ENCODE measurements around the gene SCNN1A.

Gene SCNN1A

GRCh38 chr12:6383572-6384498, 8.5 kb upstream of the SCNN1A start, which contains the start of gene LTBR:
LTBR (plus strand) TSS chr12:6384162; CDS start chr12:6384359, 197 bp downstream.
- Histone ChIP-seq H3K9me3 (ENCODE audit: control insufficient read depth in 1 of 2, low read length in 2 of 2) (no peaks in the 10 kb centered on the region), H3K27me3 (ENCODE audit: low read depth, low read length) (no peaks in the 10 kb centered on the region), H3K4me1 (ENCODE audit: control insufficient read depth in 1 of 2, insufficient read depth in 2 of 2, low read length in 2 of 2) (peaks cover 12 to 55% of the 10 kb centered on the region in 2 donors), H3K4me3 (ENCODE audit: low read depth in 1 of 2, low read length in 2 of 2) (peak within 1 kb of the TSS; percentile 82 to 92), H3K36me3 (ENCODE audit: control insufficient read depth in 1 of 2, insufficient read depth in 2 of 2, low read length in 2 of 2) (peaks cover 23 to 24% of the 10 kb centered on the region in 2 donors), H3K27ac (ENCODE audit: low read length) (peak within 1 kb of the TSS; percentile 95)

- Histone ChIP-seq H3K4me3 (ENCODE audit: low read depth in 1 of 2, low read length in 2 of 2) (peak overlapping the region; percentile 82 to 92), H3K27me3 (ENCODE audit: low read depth, low read length) (no peaks in the 10 kb centered on the region), H3K4me1 (ENCODE audit: control insufficient read depth in 1 of 2, insufficient read depth in 2 of 2, low read length in 2 of 2) (peaks cover 12 to 52% of the 10 kb centered on the region in 2 donors), H3K9me3 (ENCODE audit: control insufficient read depth in 1 of 2, low read length in 2 of 2) (no peaks in the 10 kb centered on the region), H3K27ac (ENCODE audit: low read length) (peak overlapping the region; percentile 95), H3K36me3 (ENCODE audit: control insufficient read depth in 1 of 2, insufficient read depth in 2 of 2, low read length in 2 of 2) (peaks cover 15 to 17% of the 10 kb centered on the region in 2 donors)
Measured at GRCh38 chr12:6382982-6383381, 7.6 kb upstream of the SCNN1A start.

- H3K4me1 ChIP-seq (ENCODE audit: control insufficient read depth in 1 of 2, insufficient read depth in 2 of 2, low read length in 2 of 2): peaks cover 18 to 53% of the 10 kb centered on the region in 2 donors
- no peaks in the 10 kb centered on the region for H3K27me3 ChIP-seq (ENCODE audit: low read depth, low read length)
- no peaks in the 10 kb centered on the region for H3K9me3 ChIP-seq (ENCODE audit: control insufficient read depth in 1 of 2, low read length in 2 of 2)
- H3K27ac ChIP-seq (ENCODE audit: low read length): no peak overlapping the region
- peaks cover 9 to 11% of the 10 kb centered on the region in 2 donors for H3K36me3 ChIP-seq (ENCODE audit: control insufficient read depth in 1 of 2, insufficient read depth in 2 of 2, low read length in 2 of 2)
- H3K4me3 ChIP-seq (ENCODE audit: low read depth in 1 of 2, low read length in 2 of 2): no peak overlapping the region
Measured at GRCh38 chr12:6382371-6382770, 7.0 kb upstream of the SCNN1A start.

- H3K27ac ChIP-seq (ENCODE audit: low read length): no peak overlapping the region
Measured at GRCh38 chr12:6380141-6381121, 5.1 kb upstream of the SCNN1A start.

GRCh38 chr12:6378709-6379472, 3.5 kb upstream of the SCNN1A start:
- H3K36me3 ChIP-seq (ENCODE audit: control insufficient read depth in 1 of 2, insufficient read depth in 2 of 2, low read length in 2 of 2): no peaks in the 10 kb centered on the region
- H3K9me3 ChIP-seq (ENCODE audit: control insufficient read depth in 1 of 2, low read length in 2 of 2): no peaks in the 10 kb centered on the region
- H3K4me1 ChIP-seq (ENCODE audit: control insufficient read depth in 1 of 2, insufficient read depth in 2 of 2, low read length in 2 of 2): peaks cover 24 to 49% of the 10 kb centered on the region in 2 donors
- no peak overlapping the region for H3K27ac ChIP-seq (ENCODE audit: low read length)
- H3K27me3 ChIP-seq (ENCODE audit: low read depth, low read length): no peaks in the 10 kb centered on the region
- H3K4me3 ChIP-seq (ENCODE audit: low read depth in 1 of 2, low read length in 2 of 2): no peak overlapping the region

More at GRCh38 chr12:6380141-6381121, 5.1 kb upstream of the SCNN1A start:
- Histone ChIP-seq H3K36me3 (ENCODE audit: control insufficient read depth in 1 of 2, insufficient read depth in 2 of 2, low read length in 2 of 2) (no peaks in the 10 kb centered on the region), H3K27me3 (ENCODE audit: low read depth, low read length) (no peaks in the 10 kb centered on the region), H3K9me3 (ENCODE audit: control insufficient read depth in 1 of 2, low read length in 2 of 2) (no peaks in the 10 kb centered on the region), H3K4me1 (ENCODE audit: control insufficient read depth in 1 of 2, insufficient read depth in 2 of 2, low read length in 2 of 2) (peaks cover 24 to 59% of the 10 kb centered on the region in 2 donors), H3K4me3 (ENCODE audit: low read depth in 1 of 2, low read length in 2 of 2) (no peak overlapping the region)

- H3K36me3 ChIP-seq (ENCODE audit: control insufficient read depth in 1 of 2, insufficient read depth in 2 of 2, low read length in 2 of 2): no peaks in the 10 kb centered on the region
- H3K27ac ChIP-seq (ENCODE audit: low read length): peak overlapping the region; percentile 86
- H3K4me1 ChIP-seq (ENCODE audit: control insufficient read depth in 1 of 2, insufficient read depth in 2 of 2, low read length in 2 of 2): peaks cover 14 to 40% of the 10 kb centered on the region in 2 donors
- H3K9me3 ChIP-seq (ENCODE audit: control insufficient read depth in 1 of 2, low read length in 2 of 2): no peaks in the 10 kb centered on the region
- no peak overlapping the region for H3K4me3 ChIP-seq (ENCODE audit: low read depth in 1 of 2, low read length in 2 of 2)
- H3K27me3 ChIP-seq (ENCODE audit: low read depth, low read length): no peaks in the 10 kb centered on the region
Measured at GRCh38 chr12:6377667-6377994, 2.3 kb upstream of the SCNN1A start.

- H3K36me3 ChIP-seq (ENCODE audit: control insufficient read depth in 1 of 2, insufficient read depth in 2 of 2, low read length in 2 of 2): no peaks in the 10 kb centered on the region
- peaks cover 15 to 40% of the 10 kb centered on the region in 2 donors for H3K4me1 ChIP-seq (ENCODE audit: control insufficient read depth in 1 of 2, insufficient read depth in 2 of 2, low read length in 2 of 2)
- H3K9me3 ChIP-seq (ENCODE audit: control insufficient read depth in 1 of 2, low read length in 2 of 2): no peaks in the 10 kb centered on the region
- H3K27me3 ChIP-seq (ENCODE audit: low read depth, low read length): no peaks in the 10 kb centered on the region
- H3K4me3 ChIP-seq (ENCODE audit: low read depth in 1 of 2, low read length in 2 of 2): peak overlapping the region in 1 of 2 donors; percentile 21
- peak overlapping the region; percentile 86 for H3K27ac ChIP-seq (ENCODE audit: low read length)
Measured at GRCh38 chr12:6376870-6377666, 1.7 kb upstream of the SCNN1A start.

GRCh38 chr12:6376079-6376869, 911 bp upstream of the SCNN1A start:
- Histone ChIP-seq H3K27ac (ENCODE audit: low read length) (peak overlapping the region; percentile 86), H3K9me3 (ENCODE audit: control insufficient read depth in 1 of 2, low read length in 2 of 2) (no peaks in the 10 kb centered on the region), H3K27me3 (ENCODE audit: low read depth, low read length) (no peaks in the 10 kb centered on the region), H3K36me3 (ENCODE audit: control insufficient read depth in 1 of 2, insufficient read depth in 2 of 2, low read length in 2 of 2) (no peaks in the 10 kb centered on the region), H3K4me3 (ENCODE audit: low read depth in 1 of 2, low read length in 2 of 2) (no peak overlapping the region), H3K4me1 (ENCODE audit: control insufficient read depth in 1 of 2, insufficient read depth in 2 of 2, low read length in 2 of 2) (peaks cover 15 to 40% of the 10 kb centered on the region in 2 donors)

- Histone ChIP-seq H3K27ac (ENCODE audit: low read length) (peak overlapping the region; percentile 45), H3K36me3 (ENCODE audit: control insufficient read depth in 1 of 2, insufficient read depth in 2 of 2, low read length in 2 of 2) (no peaks in the 10 kb centered on the region), H3K4me3 (ENCODE audit: low read depth in 1 of 2, low read length in 2 of 2) (peak overlapping the region in 1 of 2 donors; percentile 16), H3K9me3 (ENCODE audit: control insufficient read depth in 1 of 2, low read length in 2 of 2) (no peaks in the 10 kb centered on the region), H3K4me1 (ENCODE audit: control insufficient read depth in 1 of 2, insufficient read depth in 2 of 2, low read length in 2 of 2) (peaks cover 15 to 36% of the 10 kb centered on the region in 2 donors), H3K27me3 (ENCODE audit: low read depth, low read length) (no peaks in the 10 kb centered on the region)
Measured at GRCh38 chr12:6374786-6375160, 590 bp downstream of the SCNN1A start.
